ENCODE measurements around the gene HRG.

GRCh38 chr3:186708983-186709679, 43.3 kb downstream of the HRG start:
- TF ChIP-seq, protein P1, sequence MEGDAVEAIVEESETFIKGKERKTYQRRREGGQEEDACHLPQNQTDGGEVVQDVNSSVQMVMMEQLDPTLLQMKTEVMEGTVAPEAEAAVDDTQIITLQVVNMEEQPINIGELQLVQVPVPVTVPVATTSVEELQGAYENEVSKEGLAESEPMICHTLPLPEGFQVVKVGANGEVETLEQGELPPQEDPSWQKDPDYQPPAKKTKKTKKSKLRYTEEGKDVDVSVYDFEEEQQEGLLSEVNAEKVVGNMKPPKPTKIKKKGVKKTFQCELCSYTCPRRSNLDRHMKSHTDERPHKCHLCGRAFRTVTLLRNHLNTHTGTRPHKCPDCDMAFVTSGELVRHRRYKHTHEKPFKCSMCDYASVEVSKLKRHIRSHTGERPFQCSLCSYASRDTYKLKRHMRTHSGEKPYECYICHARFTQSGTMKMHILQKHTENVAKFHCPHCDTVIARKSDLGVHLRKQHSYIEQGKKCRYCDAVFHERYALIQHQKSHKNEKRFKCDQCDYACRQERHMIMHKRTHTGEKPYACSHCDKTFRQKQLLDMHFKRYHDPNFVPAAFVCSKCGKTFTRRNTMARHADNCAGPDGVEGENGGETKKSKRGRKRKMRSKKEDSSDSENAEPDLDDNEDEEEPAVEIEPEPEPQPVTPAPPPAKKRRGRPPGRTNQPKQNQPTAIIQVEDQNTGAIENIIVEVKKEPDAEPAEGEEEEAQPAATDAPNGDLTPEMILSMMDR (conservative IDR thresholded peaks at IDR 0.05; ENCODE audit: low read depth, low read length) = no peak
- no peak for TF ChIP-seq EZH2 (IDR thresholded peaks at IDR 0.05; ENCODE audit: borderline replicate concordance, low read depth, low read length, poor library complexity, severe bottlenecking)
